Testis (tissue), 3 donors: Measurements from ENCODE around the gene SLC22A4. TPM values are rescaled to one million over a fixed set of nuclear protein-coding genes. Genes with fewer than 3 reads are reported as not detected.

Experiments used
- DNase-seq: peaks from one replicate; pipeline ENCODE4 v3.0.0-alpha.2; 2019
- H3K27ac ChIP-seq, 2 donors: fragments of 200-600 bp; sonication (generic); one replicate each; pipeline ENCODE4 v1.5.1; 2019
- H3K27me3 ChIP-seq: fragments of 200-600 bp; sonication (generic); one replicate; pipeline ENCODE4 v1.5.1; 2019
- H3K36me3 ChIP-seq: fragments of 200-600 bp; sonication (generic); one replicate; pipeline ENCODE4 v1.5.1; 2017; ENCODE audit warnings: low read depth; ENCODE audit errors: missing control alignments
- H3K4me1 ChIP-seq: fragments of 200-600 bp; sonication (generic); one replicate; pipeline ENCODE4 v1.5.1; 2019
- H3K4me3 ChIP-seq, 2 donors: fragments of 200-600 bp; sonication (generic); one replicate each; pipeline ENCODE4 v1.5.1; 2017 to 2019
- H3K9me3 ChIP-seq: fragments of 200-600 bp; sonication (generic); one replicate; pipeline ENCODE4 v1.5.1; 2017
- CTCF ChIP-seq, 3 experiments: fragments of 450-650 bp in 2 of 3; fragments of 200-600 bp in 1 of 3; sonication (generic) in 1 of 3; IDR thresholded peaks; one replicate each; pipeline ENCODE4 v1.5.1; 2016 to 2019; ENCODE audit warnings: antibody characterized with exemption in 3 of 3, mild to moderate bottlenecking in 2 of 3, moderate library complexity in 1 of 3
- POLR2A ChIP-seq: fragments of 450-650 bp; IDR thresholded peaks from one replicate; pipeline ENCODE4 v1.6.1; 2017; ENCODE audit warnings: antibody characterized with exemption, mild to moderate bottlenecking, moderate library complexity
- WGBS, 2 donors: methylation state at CpG; one replicate each; pipeline ENCODE4 v1.1.5; 2018; 5-methylcytosine and 5-hydroxymethylcytosine counted together
- intact Hi-C: fragments of 100-400 bp; cut with DNase I; formaldehyde crosslinking; loops from one replicate; pipeline ENCODE4 v1.15.1; 2023; ENCODE audit warnings: low total_unique reads
- polyA plus RNA-seq: library from polyadenylated mRNA; stranded (reverse); fragments of 350-450 nt; fragmentation: Illumina TruSeq; extraction: RNeasy Lipid Tissue Mini Kit (QIAGEN cat#74804); gene quantifications from one replicate; pipeline ENCODE4 v1.2.3, GENCODE V29; 2014; ENCODE audit warnings: low read depth, low replicate concordance; ENCODE audit not compliant: insufficient read depth
- total RNA-seq, 2 donors: library from RNA; depleted of rRNA; stranded (reverse); fragments of >200 nt; gene quantifications; one replicate each; pipeline ENCODE4 v1.2.3, GENCODE V29; 2016

Gene SLC22A4
- total and polyA plus RNA-seq, 3 donors from 2014 or later, result 1.1 to 2.3 (median 1.5) TPM

- TF ChIP-seq CTCF (IDR thresholded peaks at IDR 0.05) (no peak), POLR2A (no peak)
- no peak for DNase-seq
- Histone ChIP-seq H3K9me3 (no peaks in the 10 kb centered on the region), H3K27me3 (no peaks in the 10 kb centered on the region), H3K4me3 (no peak overlapping the region), H3K36me3 (no peaks in the 10 kb centered on the region), H3K4me1 (no peaks in the 10 kb centered on the region), H3K27ac (no peak overlapping the region)
- intact Hi-C loops, result no loop called here
- 83 to 84% methylated on average over 2 of the region's 2 CpGs for WGBS, 2 donors
These were observed 11.2 kb downstream of the SLC22A4 start for GRCh38 chr5:132305420-132305819.

GRCh38 chr5:132308701-132309100 lies 14.5 kb downstream of the SLC22A4 start:
- no peak for TF ChIP-seq CTCF (IDR thresholded peaks at IDR 0.05)
- TF ChIP-seq POLR2A, result no peak
- DNase-seq, result no peak
- no peak overlapping the region for H3K27ac ChIP-seq
- no peaks in the 10 kb centered on the region for H3K9me3 ChIP-seq
- no peaks in the 10 kb centered on the region for H3K36me3 ChIP-seq
- WGBS, 2 donors, result 97 to 100% methylated on average over 2 to 4 of the region's 4 CpGs
- no peaks in the 10 kb centered on the region for H3K4me1 ChIP-seq
- intact Hi-C loops, result no loop called here
- H3K27me3 ChIP-seq, result no peaks in the 10 kb centered on the region
- no peak overlapping the region for H3K4me3 ChIP-seq

GRCh38 chr5:132309679-132310078 lies 15.5 kb downstream of the SLC22A4 start:
- no peak for DNase-seq
- intact Hi-C loops, result no loop called here
- Histone ChIP-seq H3K27me3 (no peaks in the 10 kb centered on the region), H3K4me1 (no peaks in the 10 kb centered on the region), H3K9me3 (no peaks in the 10 kb centered on the region), H3K4me3 (no peak overlapping the region), H3K36me3 (no peaks in the 10 kb centered on the region), H3K27ac (no peak overlapping the region)
- no peak for TF ChIP-seq CTCF (IDR thresholded peaks at IDR 0.05)

- WGBS, 2 donors, result 50 to 61% methylated on average over 11 of the region's 11 CpGs
- H3K9me3 ChIP-seq, result no peaks in the 10 kb centered on the region
- intact Hi-C loops, result no loop called here
- TF ChIP-seq CTCF (IDR thresholded peaks at IDR 0.05) (no peak), POLR2A (no peak)
- no peak for DNase-seq
- no peak overlapping the region for H3K4me3 ChIP-seq
- H3K36me3 ChIP-seq, result no peaks in the 10 kb centered on the region
- no peaks in the 10 kb centered on the region for H3K4me1 ChIP-seq
- H3K27ac ChIP-seq, result no peak overlapping the region
- no peaks in the 10 kb centered on the region for H3K27me3 ChIP-seq
These were observed 16.1 kb downstream of the SLC22A4 start for GRCh38 chr5:132310141-132310834.

GRCh38 chr5:132313366-132313765 lies 19.2 kb downstream of the SLC22A4 start:
- TF ChIP-seq CTCF (IDR thresholded peaks at IDR 0.05) (no peak), POLR2A (no peak)
- Histone ChIP-seq H3K27ac (no peak overlapping the region), H3K27me3 (no peaks in the 10 kb centered on the region), H3K9me3 (no peaks in the 10 kb centered on the region), H3K36me3 (no peaks in the 10 kb centered on the region), H3K4me3 (no peak overlapping the region), H3K4me1 (no peaks in the 10 kb centered on the region)
- 96% methylated on average over 4 of the region's 4 CpGs for WGBS, 2 donors
- DNase-seq, result no peak
- intact Hi-C loops, result no loop called here
